Immature natural killer cell (primary cell): ENCODE measurements around the gene ADAD2. TPM values are rescaled to one million over a fixed set of nuclear protein-coding genes. Genes with fewer than 3 reads are reported as not detected.

ENCODE experiments used
- DNase-seq, 3 donors: peaks; one replicate each; pipeline ENCODE4 v3.0.0; 2022; ENCODE audit warnings: mixed read lengths in 1 of 3
- H3K27ac Mint-ChIP-seq, 6 donors: one replicate each; pipeline ENCODE4 v1.8.0; 2020; ENCODE audit warnings: mixed read lengths in 6 of 6, mild to moderate bottlenecking in 5 of 6, inconsistent platforms in 4 of 6, moderate library complexity in 3 of 6
- H3K27me3 Mint-ChIP-seq, 3 donors: one replicate each; pipeline ENCODE4 v1.8.0; 2020 to 2021; ENCODE audit warnings: low read depth in 3 of 3, mild to moderate bottlenecking in 3 of 3, mixed read lengths in 3 of 3, moderate library complexity in 3 of 3, inconsistent platforms in 1 of 3
- H3K36me3 Mint-ChIP-seq, 3 donors: one replicate each; pipeline ENCODE4 v1.8.0; 2020; ENCODE audit warnings: mixed read lengths in 3 of 3, inconsistent platforms in 2 of 3, mild to moderate bottlenecking in 2 of 3
- H3K4me1 Mint-ChIP-seq, 2 donors: one replicate each; pipeline ENCODE4 v1.8.0; 2020; ENCODE audit warnings: inconsistent platforms in 2 of 2, mild to moderate bottlenecking in 2 of 2, mixed read lengths in 2 of 2, moderate library complexity in 1 of 2
- H3K4me3 Mint-ChIP-seq, 5 donors: one replicate each; pipeline ENCODE4 v1.8.0; 2020; ENCODE audit warnings: mild to moderate bottlenecking in 5 of 5, mixed read lengths in 5 of 5, inconsistent platforms in 3 of 5, moderate library complexity in 3 of 5
- H3K9me3 Mint-ChIP-seq, 6 donors: one replicate each; pipeline ENCODE4 v1.8.0; 2020; ENCODE audit warnings: mild to moderate bottlenecking in 6 of 6, mixed read lengths in 6 of 6, inconsistent platforms in 4 of 6, moderate library complexity in 3 of 6
- polyA plus RNA-seq, 3 donors: library from polyadenylated mRNA; unstranded; fragments of 300-500 nt; fragmentation: Illumina TruSeq; gene quantifications; one replicate each; pipeline ENCODE4 v1.2.3, GENCODE V29; 2021

ADAD2 gene
- polyA plus RNA-seq, 3 donors from 2014 or later: 0.46 TPM; not detected in 2

DNA sequence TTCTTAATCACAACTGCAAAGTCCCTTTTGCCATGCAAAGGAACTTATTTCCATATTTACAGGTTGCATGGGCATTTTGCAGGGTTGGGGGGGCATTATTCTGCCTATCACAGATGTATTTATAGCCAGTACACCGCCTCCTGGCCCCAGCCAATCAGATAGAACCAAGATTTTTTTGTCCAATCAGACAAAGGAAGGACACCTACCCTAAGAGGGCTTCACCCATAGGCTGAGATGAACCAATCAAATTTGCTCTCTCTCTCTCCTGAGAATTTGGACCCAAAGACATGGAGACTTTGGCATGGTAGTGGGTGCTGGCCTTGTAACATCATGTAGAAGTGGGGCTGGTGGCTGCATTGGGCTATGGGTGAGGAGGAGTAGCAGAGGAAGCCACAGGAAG is 52.8 kb downstream of the ADAD2 start:
- Mint-ChIP-seq H3K4me1 (no peaks in the 10 kb centered on the region), H3K27me3 (peaks cover 4 to 22% (median 5%) of the 10 kb centered on the region in 3 donors), H3K4me3 (no peak overlapping the region), H3K36me3 (no peaks in the 10 kb centered on the region), H3K27ac (no peak overlapping the region), H3K9me3 (no peaks in the 10 kb centered on the region)
- DNase-seq: no peak

DNA sequence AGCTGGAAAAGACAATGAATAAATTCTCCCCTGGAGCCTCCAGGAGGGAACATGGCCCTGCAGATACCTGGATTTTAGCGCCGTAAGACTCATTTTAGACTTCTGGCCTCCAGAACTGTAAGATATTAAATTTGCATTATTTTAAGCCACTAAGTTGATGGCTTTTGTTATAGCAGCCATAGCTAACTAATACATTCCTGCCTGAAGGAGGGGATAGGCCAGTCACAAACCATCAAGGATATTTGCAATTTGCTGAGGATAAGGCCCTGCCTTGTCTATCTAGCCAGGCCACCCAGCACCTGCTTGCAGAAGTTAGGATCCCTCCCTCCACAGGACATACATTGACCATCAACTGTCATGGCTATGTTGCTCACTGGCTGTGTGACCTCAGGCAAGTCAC is 53.8 kb downstream of the ADAD2 start:
- H3K36me3 Mint-ChIP-seq: no peaks in the 10 kb centered on the region
- no peaks in the 10 kb centered on the region for H3K4me1 Mint-ChIP-seq
- no peak overlapping the region for H3K27ac Mint-ChIP-seq
- H3K4me3 Mint-ChIP-seq: no peak overlapping the region
- H3K9me3 Mint-ChIP-seq: no peaks in the 10 kb centered on the region
- no peak for DNase-seq
- peaks cover 3 to 22% (median 4%) of the 10 kb centered on the region in 3 donors for H3K27me3 Mint-ChIP-seq

DNA sequence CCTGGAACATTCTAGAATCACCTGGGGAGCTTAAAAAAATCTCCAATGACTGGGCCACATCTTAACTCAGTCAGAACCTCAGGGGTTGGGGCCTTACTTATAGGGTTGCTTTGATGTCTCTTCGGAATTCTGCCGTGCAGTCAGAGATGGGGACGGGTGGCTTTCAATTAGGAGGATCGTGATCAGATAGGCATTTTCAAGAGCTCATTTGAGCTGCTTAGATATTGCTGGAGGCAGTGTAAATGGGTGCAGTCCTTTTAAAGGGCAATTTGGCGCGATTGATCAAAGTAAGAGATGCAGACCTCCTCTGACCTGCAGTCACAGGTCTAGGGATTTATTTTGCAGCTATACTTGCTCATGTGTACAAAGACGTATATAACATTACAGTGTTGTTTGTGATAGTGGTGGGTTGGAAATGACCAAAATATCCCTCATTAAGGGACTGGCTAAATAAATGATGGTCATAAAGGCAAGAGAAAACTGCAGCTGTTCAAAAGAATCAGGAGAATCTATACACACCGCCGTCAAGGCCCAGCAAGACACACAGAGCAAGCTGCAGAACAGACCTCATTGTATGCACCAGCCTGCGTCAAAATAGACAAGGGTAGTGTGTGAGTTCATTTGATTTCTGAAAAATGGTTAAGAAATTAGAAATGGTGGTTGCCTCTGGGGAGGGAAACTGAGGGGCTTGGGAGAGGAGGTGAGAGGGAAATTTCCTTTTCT is 55.2 kb downstream of the ADAD2 start:
- Mint-ChIP-seq H3K4me1 (no peaks in the 10 kb centered on the region), H3K27ac (no peak overlapping the region), H3K27me3 (peaks cover 0 to 16% (median 3%) of the 10 kb centered on the region in 3 donors), H3K9me3 (no peaks in the 10 kb centered on the region), H3K4me3 (no peak overlapping the region), H3K36me3 (no peaks in the 10 kb centered on the region)
- DNase-seq: no peak

DNA sequence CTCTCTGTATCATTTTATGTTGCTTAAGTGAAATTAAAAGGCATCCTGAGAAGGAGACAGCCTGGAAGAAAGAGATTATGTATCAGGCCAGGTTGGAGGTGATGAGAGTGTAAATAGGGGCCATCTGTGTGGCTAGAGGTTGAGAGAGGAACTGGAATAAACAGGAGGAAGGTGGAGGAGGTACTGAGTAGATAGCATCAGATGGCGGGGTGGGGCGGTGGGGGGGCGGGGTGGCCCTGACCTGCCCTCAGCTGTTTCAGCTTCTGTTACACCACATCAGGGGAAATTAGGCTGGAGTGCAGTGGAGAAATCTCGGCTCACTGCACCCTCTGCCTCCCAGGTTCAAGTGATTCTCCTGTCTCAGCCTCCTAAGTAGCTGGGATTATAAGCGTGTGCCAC is 55.7 kb downstream of the ADAD2 start:
- Mint-ChIP-seq H3K9me3 (no peaks in the 10 kb centered on the region), H3K4me1 (no peaks in the 10 kb centered on the region), H3K4me3 (no peak overlapping the region), H3K36me3 (no peaks in the 10 kb centered on the region), H3K27ac (no peak overlapping the region), H3K27me3 (peaks cover 0 to 13% (median 2%) of the 10 kb centered on the region in 3 donors)
- DNase-seq: no peak

Other genes starting within 250 kb of the ADAD2 start
- gene OSGIN1, start 237.9 kb upstream of the ADAD2 start, polyA plus RNA-seq: under 1 TPM in 2 of 3 donors, not detected in 1; 0.11 to 0.59 TPM
- not detected for gene NECAB2, start 222.9 kb upstream of the ADAD2 start, polyA plus RNA-seq
- not detected for gene SLC38A8, start 148.4 kb upstream of the ADAD2 start, polyA plus RNA-seq
- 10 to 100 TPM; 34.9 to 49.6 (median 48.0) TPM for gene MBTPS1, start 74.2 kb upstream of the ADAD2 start, polyA plus RNA-seq
- 10 to 100 TPM in 2 of 3 donors, 1 to 10 TPM in 1; 6.9 to 13.8 (median 12.2) TPM for gene HSDL1, start 46.0 kb upstream of the ADAD2 start, polyA plus RNA-seq
- 1 to 10 TPM in 1 of 3 donors, not detected in 2; 2.6 TPM for gene DNAAF1, start 45.8 kb upstream of the ADAD2 start, polyA plus RNA-seq
- 1 to 10 TPM; 3.3 to 8.6 (median 8.2) TPM for gene TAF1C, start 4.1 kb upstream of the ADAD2 start, polyA plus RNA-seq
- not detected for gene KCNG4, start 48.9 kb downstream of the ADAD2 start, polyA plus RNA-seq
- gene WFDC1, start 103.7 kb downstream of the ADAD2 start, polyA plus RNA-seq: not detected
- gene ATP2C2, start 177.4 kb downstream of the ADAD2 start, polyA plus RNA-seq: not detected